H1 (cell line): Measurements from ENCODE around the gene SLC39A2. TPM values are rescaled to one million over a fixed set of nuclear protein-coding genes. Genes with fewer than 3 reads are reported as not detected.

ENCODE experiments used
- CTCF ChIA-PET: fragments of 300-600 bp; sonication (Branson Sonifier 250); formaldehyde crosslinking; loops from one replicate; lab custom pipeline; 2021; ENCODE audit not compliant: partially characterized antibody; lab: Charles Lee
- POLR2A ChIA-PET: fragments of 300-600 bp; sonication (Branson Sonifier 250); formaldehyde crosslinking; loops from one replicate; lab custom pipeline; 2021; ENCODE audit warnings: inconsistent platforms; ENCODE audit not compliant: partially characterized antibody; lab: Charles Lee
- DNase-seq, 2 experiments: peaks; one replicate each; pipeline versions ENCODE4 v3.0.0 to v3.0.0-alpha.2; 2010 to 2022; ENCODE audit warnings: low spot score in 2 of 2, low read depth in 1 of 2, mixed read lengths in 1 of 2
- FAIRE-seq: peaks from 2 replicates; lab custom pipeline; 2011; peaks lifted over from hg19 to GRCh38; lab: Jason Lieb, UNC
- H2AFZ ChIP-seq: 2 replicates; pipeline ENCODE4 v1.8.1; 2012; ENCODE audit warnings: low read length, inconsistent platforms
- H2AK5ac ChIP-seq: 2 replicates; pipeline ENCODE4 v1.6.1; 2013; ENCODE audit warnings: low read depth, low read length
- H2BK120ac ChIP-seq: replicated peaks from 2 replicates; pipeline ENCODE3; 2013; ENCODE audit warnings: low read depth, low read length, inconsistent platforms
- H2BK12ac ChIP-seq: 2 replicates; pipeline ENCODE4 v1.6.1; 2013; ENCODE audit warnings: low read depth, low read length
- H2BK15ac ChIP-seq: 2 replicates; pipeline ENCODE4 v1.6.1; 2013; ENCODE audit warnings: low read length
- H2BK20ac ChIP-seq: 2 replicates; pipeline ENCODE4 v1.6.1; 2013; ENCODE audit warnings: low read length
- H2BK5ac ChIP-seq: 2 replicates; pipeline ENCODE4 v1.6.1; 2013; ENCODE audit warnings: low read depth, low read length
- H3K14ac ChIP-seq: 2 replicates; pipeline ENCODE4 v1.6.1; 2013; ENCODE audit warnings: inconsistent platforms; ENCODE audit not compliant: insufficient read length
- H3K18ac ChIP-seq: 2 replicates; pipeline ENCODE4 v1.6.1; 2013; ENCODE audit warnings: low read length; ENCODE audit errors: extremely low read depth
- H3K23ac ChIP-seq: 2 replicates; pipeline ENCODE4 v1.6.1; 2013; ENCODE audit warnings: inconsistent platforms; ENCODE audit not compliant: insufficient read length
- H3K23me2 ChIP-seq: 2 replicates; pipeline ENCODE4 v1.6.1; 2013; ENCODE audit warnings: low read depth, low read length
- H3K27ac ChIP-seq: 2 replicates; pipeline ENCODE4 v1.6.1; 2011; ENCODE audit warnings: low read depth, low read length, inconsistent platforms
- H3K27me3 ChIP-seq, 4 experiments: replicated peaks in 1 of 4; 1 replicate in 1 of 4; 2 replicates in 3 of 4; pipeline versions ENCODE4 v1.6.1 to v1.8.1; 2011 to 2013; ENCODE audit warnings: low read length in 3 of 4, mild to moderate bottlenecking in 3 of 4, inconsistent platforms in 2 of 4, mixed read lengths in 2 of 4, moderate library complexity in 1 of 4; ENCODE audit not compliant: control insufficient read depth in 3 of 4, insufficient read depth in 3 of 4; ENCODE audit errors: extremely low read depth in 1 of 4
- H3K36me3 ChIP-seq, 4 experiments: 2 replicates each; pipeline versions ENCODE4 v1.6.1 to v1.8.1; 2011 to 2013; ENCODE audit warnings: mild to moderate bottlenecking in 4 of 4, low read length in 3 of 4, moderate library complexity in 2 of 4, control low read depth in 1 of 4, inconsistent platforms in 1 of 4; ENCODE audit not compliant: insufficient read depth in 4 of 4, control insufficient read depth in 2 of 4
- H3K4ac ChIP-seq: replicated peaks from 2 replicates; pipeline ENCODE3; 2013; ENCODE audit warnings: low read length, low read depth, mixed read lengths, inconsistent platforms; ENCODE audit not compliant: insufficient read length
- H3K4me1 ChIP-seq, 4 experiments: replicated peaks in 1 of 4; 1 replicate in 1 of 4; 2 replicates in 3 of 4; pipeline versions ENCODE4 v1.6.1 to v1.8.1; 2011 to 2013; ENCODE audit warnings: low read length in 3 of 4, inconsistent platforms in 2 of 4, mixed read lengths in 1 of 4; ENCODE audit not compliant: insufficient read depth in 4 of 4, control insufficient read depth in 3 of 4
- H3K4me2 ChIP-seq, 2 experiments: 2 replicates each; pipeline versions ENCODE4 v1.6.1 to v1.8.1; 2011 to 2013; ENCODE audit warnings: low read depth in 2 of 2, low read length in 2 of 2, control low read depth in 1 of 2, inconsistent platforms in 1 of 2, mild to moderate bottlenecking in 1 of 2; ENCODE audit not compliant: insufficient read depth in 1 of 2
- H3K4me3 ChIP-seq, 4 experiments: fragments of 200-600, 300-600 bp in 1 of 4; sonication (generic), shearing (Covaris generic), sonication (Bioruptor Twin) in 1 of 4; 2 replicates each; pipeline versions ENCODE4 v1.5.1 to v1.8.1; 2011 to 2016; ENCODE audit warnings: low read length in 4 of 4, low read depth in 3 of 4, control low read depth in 2 of 4, inconsistent platforms in 2 of 4, mild to moderate bottlenecking in 2 of 4, mixed read lengths in 1 of 4, moderate library complexity in 1 of 4; ENCODE audit not compliant: insufficient read depth in 2 of 4; ENCODE audit errors: extremely low read depth in 1 of 4
- H3K56ac ChIP-seq: replicated peaks from 2 replicates; pipeline ENCODE3; 2013; ENCODE audit warnings: low read depth, mild to moderate bottlenecking, mixed read lengths, low read length, inconsistent platforms; ENCODE audit not compliant: insufficient read length
- H3K79me1 ChIP-seq: 2 replicates; pipeline ENCODE4 v1.6.1; 2013; ENCODE audit warnings: low read depth, low read length, control low read depth
- H3K79me2 ChIP-seq, 2 experiments: 2 replicates each; pipeline versions ENCODE4 v1.6.1 to v1.8.1; 2012 to 2013; ENCODE audit warnings: low read length in 2 of 2, mild to moderate bottlenecking in 2 of 2, inconsistent platforms in 1 of 2; ENCODE audit not compliant: insufficient read depth in 2 of 2, control insufficient read depth in 1 of 2
- H3K9ac ChIP-seq, 4 experiments: replicated peaks in 1 of 4; 1 replicate in 1 of 4; 2 replicates in 3 of 4; pipeline versions ENCODE4 v1.6.1 to v1.8.1; 2011 to 2013; ENCODE audit warnings: low read depth in 3 of 4, low read length in 3 of 4, control low read depth in 2 of 4, mild to moderate bottlenecking in 2 of 4, moderate library complexity in 2 of 4, inconsistent platforms in 1 of 4; ENCODE audit errors: extremely low read depth in 1 of 4
- H3K9me3 ChIP-seq, 2 experiments: 2 replicates each; pipeline versions ENCODE4 v1.6.1 to v1.8.1; 2012 to 2013; ENCODE audit warnings: mild to moderate bottlenecking in 2 of 2, moderate library complexity in 2 of 2, control low read depth in 1 of 2, inconsistent platforms in 1 of 2, low read depth in 1 of 2, low read length in 1 of 2, mixed read lengths in 1 of 2; ENCODE audit not compliant: insufficient read depth in 2 of 2
- H4K20me1 ChIP-seq, 2 experiments: replicated peaks in 1 of 2; 2 replicates each; pipeline versions ENCODE3 to v1.8.1; 2011 to 2013; ENCODE audit warnings: inconsistent platforms in 2 of 2, low read length in 2 of 2, mild to moderate bottlenecking in 1 of 2; ENCODE audit not compliant: insufficient read depth in 2 of 2, control insufficient read depth in 1 of 2
- H4K5ac ChIP-seq: 2 replicates; pipeline ENCODE4 v1.6.1; 2013; ENCODE audit warnings: low read length, low read depth, mixed read lengths, inconsistent platforms; ENCODE audit not compliant: insufficient read length
- H4K8ac ChIP-seq: 2 replicates; pipeline ENCODE4 v1.8.0; 2013; ENCODE audit warnings: mild to moderate bottlenecking, moderate library complexity, low read length, inconsistent platforms; ENCODE audit not compliant: insufficient read depth; ENCODE audit errors: extremely low read depth
- H4K91ac ChIP-seq: replicated peaks from 2 replicates; pipeline ENCODE3; 2013; ENCODE audit warnings: low read length, mixed read lengths, inconsistent platforms; ENCODE audit not compliant: insufficient read length
- ATF3 ChIP-seq: IDR thresholded peaks from 2 replicates; pipeline ENCODE4 v1.6.1; 2011; ENCODE audit warnings: low read depth, mild to moderate bottlenecking, low read length; ENCODE audit not compliant: insufficient read depth
- CBX5 ChIP-seq: fragments of 300-800, 300-1000 bp; sonication (generic); IDR thresholded peaks from 2 replicates; pipeline ENCODE4 v1.7.1; 2016; ENCODE audit warnings: antibody characterized with exemption, low read length, low read depth
- KDM1A ChIP-seq: fragments of 200-600, 300-600 bp; sonication (generic); IDR thresholded peaks from 2 replicates; pipeline ENCODE4 v1.7.1; 2016; ENCODE audit warnings: mild to moderate bottlenecking, low read length, borderline replicate concordance
- RAD21 ChIP-seq, 2 experiments: IDR thresholded peaks in 1 of 2; conservative IDR thresholded peaks in 1 of 2; 2 replicates each; pipeline ENCODE4 v1.6.1; 2011; ENCODE audit warnings: low read depth in 2 of 2, low read length in 2 of 2, improper control_type of control experiment in 1 of 2, inconsistent platforms in 1 of 2, mild to moderate bottlenecking in 1 of 2, moderate library complexity in 1 of 2
- RBBP5 ChIP-seq: IDR thresholded peaks from 2 replicates; pipeline ENCODE4 v1.7.1; 2012; ENCODE audit warnings: low read depth, mild to moderate bottlenecking, inconsistent platforms, low read length, moderate library complexity, borderline replicate concordance
- SIX5 ChIP-seq: IDR thresholded peaks from 2 replicates; pipeline ENCODE4 v1.6.1; 2011; ENCODE audit warnings: mild to moderate bottlenecking, low read depth, low read length
- SRF ChIP-seq: IDR thresholded peaks from 2 replicates; pipeline ENCODE4 v1.6.1; 2011; ENCODE audit warnings: mild to moderate bottlenecking, low read depth, low read length, moderate library complexity
- SUZ12 ChIP-seq: fragments of 200-600 bp; sonication (generic); IDR thresholded peaks from 2 replicates; pipeline ENCODE4 v1.6.1; 2012; ENCODE audit warnings: mild to moderate bottlenecking, inconsistent platforms, low read length, moderate library complexity, mixed read lengths
- TAF1 ChIP-seq: IDR thresholded peaks from 2 replicates; pipeline ENCODE4 v1.6.1; 2011; ENCODE audit warnings: mild to moderate bottlenecking, low read depth, low read length
- TBP ChIP-seq: IDR thresholded peaks from 2 replicates; pipeline ENCODE4 v1.6.1; 2011; ENCODE audit warnings: low read depth, low read length, improper control_type of control experiment
- ZNF274 ChIP-seq: IDR thresholded peaks from 2 replicates; pipeline ENCODE4 v1.7.0; 2012; ENCODE audit warnings: low read length, borderline replicate concordance; ENCODE audit errors: extremely low read depth
- WGBS, 2 experiments: shearing (Covaris generic) in 1 of 2; methylation state at CpG; one replicate each; pipeline versions ENCODE4 v1.1.6 to v1.1.7; 2013 to 2015; ENCODE audit warnings: low lambda C conversion rate in 2 of 2, mixed read lengths in 2 of 2, inconsistent platforms in 1 of 2, low coverage in 1 of 2, missing lambda C conversion rate in 1 of 2; ENCODE audit not compliant: insufficient replicate concordance in 2 of 2, insufficient coverage in 1 of 2, insufficient read length in 1 of 2; ENCODE audit errors: extremely low coverage in 1 of 2, missing lambda C conversion rate in 1 of 2; 5-methylcytosine and 5-hydroxymethylcytosine counted together
- polyA plus RNA-seq, 7 experiments: library from polyadenylated mRNA; depleted of rRNA in 3 of 7; stranded (reverse) in 5 of 7; unstranded in 2 of 7; fragments of >200 nt in 5 of 7; fragments of 200-250 nt in 2 of 7; gene quantifications; 1 replicate in 5 of 7; 2 replicates in 1 of 7; 4 replicates in 1 of 7; pipeline versions ENCODE4 v1.2.1 to v1.2.3, GENCODE V29; 2011 to 2013; ENCODE audit warnings: missing spikeins in 2 of 7, mixed read lengths in 2 of 7
- total RNA-seq: library from RNA; stranded (reverse); fragmentation: NEBNext Ultra II Directional; extraction: Animal tissue kit (Norgen Biotek cat#: 25700); gene quantifications from 2 replicates; pipeline ENCODE4 v1.2.1, GENCODE V29; 2021

SLC39A2 gene
- total and polyA plus RNA-seq, 2 of the 8 experiments (the other 6 are each of a cell fraction or from before 2014, with no cell fraction given) = 0.14 to 0.22 TPM

- CTCF ChIA-PET = interaction anchor here (0.7 to 10.6 kb wide), 18 partner anchors 8 to 307 kb away, joined by 3 to 117 read pairs (median 4); no protein-coding TSS in a partner anchor
- no peaks in the 10 kb centered on the region; the same call in 1 of the 2 replicates for H3K23me2 ChIP-seq
- DNase-seq (no peak), FAIRE-seq (no peak)
- 91% methylated on average over 3 of the region's 3 CpGs; no CpG with 5 or more reads in 1 of the 2 experiments for WGBS, 2 experiments
- no peak overlapping the region for H3K9ac ChIP-seq
- H2BK12ac ChIP-seq = no peak overlapping the region
- no peak overlapping the region for H2BK5ac ChIP-seq
- POLR2A ChIA-PET = interaction anchor here (0.6 to 1.8 kb wide), 9 partner anchors 10 to 465 kb away, joined by 3 to 5 read pairs (median 4); no protein-coding TSS in a partner anchor
- H3K36me3 ChIP-seq = peaks cover 19 to 37% (median 28%) of the 10 kb centered on the region in 4 experiments
- H3K4me3 ChIP-seq = no peak overlapping the region
- H3K79me1 ChIP-seq = no peaks in the 10 kb centered on the region
- H2BK20ac ChIP-seq = no peak overlapping the region
- H3K23ac ChIP-seq = no peak overlapping the region
- no peak overlapping the region for H4K91ac ChIP-seq
- H3K27ac ChIP-seq = no peak overlapping the region
- H3K79me2 ChIP-seq = no peaks in the 10 kb centered on the region
- H2AFZ ChIP-seq = no peak overlapping the region
- H2AK5ac ChIP-seq = no peak overlapping the region
- no peak overlapping the region for H4K5ac ChIP-seq
- no peaks in the 10 kb centered on the region for H3K9me3 ChIP-seq
- H2BK120ac ChIP-seq = no peak overlapping the region
- H3K4me1 ChIP-seq = peaks cover 2 to 6% (median 5%) of the 10 kb centered on the region in 4 experiments; a peak in 5 of 7 replicates
- H3K4me2 ChIP-seq = 0 out of 4 replicates have a peak overlapping the region, but pooled peaks of 1 of the 2 experiments have one; percentile 3
- H4K8ac ChIP-seq = no peak overlapping the region
- TF ChIP-seq TAF1 (no peak), RAD21 (IDR thresholded peaks at IDR 0.05 in 1 of 2, conservative IDR thresholded peaks at IDR 0.05 in 1 of 2; ENCODE audit: low read depth in 2 of 2, low read length in 2 of 2) (no peak), RBBP5 (no peak), SRF (no peak), SIX5 (no peak), SUZ12 (no peak), ZNF274 (no peak), CBX5 (no peak), KDM1A (no peak), TBP (no peak), ATF3 (no peak)
- no peak overlapping the region for H3K14ac ChIP-seq
- H3K56ac ChIP-seq = no peak overlapping the region
- peaks cover 0 to 2% of the 10 kb centered on the region in 2 experiments for H4K20me1 ChIP-seq
- no peak overlapping the region for H2BK15ac ChIP-seq
- H3K4ac ChIP-seq = no peak overlapping the region
- H3K18ac ChIP-seq = no peak overlapping the region
- no peaks in the 10 kb centered on the region for H3K27me3 ChIP-seq
These were observed 954 bp upstream of the SLC39A2 start for GRCh38 chr14:20998139-20998538.
